Transverse colon (tissue), 4 donors: ENCODE results near the gene ATP5PF.

Experiments used
- EP300 ChIP-seq: sonication (generic); formaldehyde crosslinking; IDR thresholded peaks from one replicate; pipeline ENCODE4 v1.6.1; 2017; ENCODE audit warnings: antibody characterized with exemption, low read depth
- POLR2A ChIP-seq: fragments of 450-650 bp; IDR thresholded peaks from one replicate; pipeline ENCODE4 v1.6.1; 2016; ENCODE audit warnings: antibody characterized with exemption, mild to moderate bottlenecking, moderate library complexity
- POLR2AphosphoS5 ChIP-seq, 3 donors: sonication (generic); formaldehyde crosslinking; IDR thresholded peaks; one replicate each; pipeline ENCODE4 v1.6.1; 2016; ENCODE audit warnings: antibody characterized with exemption in 3 of 3
- TF ChIP-seq, protein P1 (sequence below), 5 experiments: fragments of 200-600 bp in 3 of 5; fragments of 450-650 bp in 2 of 5; sonication (generic) in 3 of 5; IDR thresholded peaks; 1 replicate in 2 of 5; 2 replicates in 3 of 5; pipeline ENCODE4 v1.5.1; 2016 to 2017; ENCODE audit warnings: antibody characterized with exemption in 5 of 5, inconsistent platforms in 3 of 5, mild to moderate bottlenecking in 2 of 5, moderate library complexity in 1 of 5

DNA sequence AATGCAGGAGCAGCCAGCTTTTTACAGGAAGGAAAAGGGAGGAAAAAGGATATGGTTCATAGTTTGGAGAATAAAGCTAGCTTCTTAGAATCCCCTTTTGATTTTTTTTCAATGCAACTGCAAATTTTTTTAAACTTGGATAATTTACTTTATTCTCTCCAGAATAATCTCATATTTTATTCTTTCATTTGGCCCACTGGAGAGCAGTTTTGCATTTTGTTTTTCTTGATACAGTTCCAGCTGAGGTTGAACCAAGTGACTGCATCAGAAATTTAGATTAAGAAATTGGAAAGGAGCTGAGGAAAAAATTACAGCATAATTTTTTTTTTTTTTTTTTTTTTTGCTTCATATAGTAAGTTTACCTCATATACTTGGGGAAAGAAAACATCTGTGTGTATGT is 22.8 kb upstream of the ATP5PF start:
- TF ChIP-seq, protein P1, sequence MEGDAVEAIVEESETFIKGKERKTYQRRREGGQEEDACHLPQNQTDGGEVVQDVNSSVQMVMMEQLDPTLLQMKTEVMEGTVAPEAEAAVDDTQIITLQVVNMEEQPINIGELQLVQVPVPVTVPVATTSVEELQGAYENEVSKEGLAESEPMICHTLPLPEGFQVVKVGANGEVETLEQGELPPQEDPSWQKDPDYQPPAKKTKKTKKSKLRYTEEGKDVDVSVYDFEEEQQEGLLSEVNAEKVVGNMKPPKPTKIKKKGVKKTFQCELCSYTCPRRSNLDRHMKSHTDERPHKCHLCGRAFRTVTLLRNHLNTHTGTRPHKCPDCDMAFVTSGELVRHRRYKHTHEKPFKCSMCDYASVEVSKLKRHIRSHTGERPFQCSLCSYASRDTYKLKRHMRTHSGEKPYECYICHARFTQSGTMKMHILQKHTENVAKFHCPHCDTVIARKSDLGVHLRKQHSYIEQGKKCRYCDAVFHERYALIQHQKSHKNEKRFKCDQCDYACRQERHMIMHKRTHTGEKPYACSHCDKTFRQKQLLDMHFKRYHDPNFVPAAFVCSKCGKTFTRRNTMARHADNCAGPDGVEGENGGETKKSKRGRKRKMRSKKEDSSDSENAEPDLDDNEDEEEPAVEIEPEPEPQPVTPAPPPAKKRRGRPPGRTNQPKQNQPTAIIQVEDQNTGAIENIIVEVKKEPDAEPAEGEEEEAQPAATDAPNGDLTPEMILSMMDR (IDR thresholded peaks at IDR 0.05): no peak
- TF ChIP-seq POLR2A (no peak), POLR2AphosphoS5 (IDR thresholded peaks at IDR 0.05) (no peak), EP300 (no peak)
